Measurements from ENCODE around the gene SLC44A2. TPM values are rescaled to one million over a fixed set of nuclear protein-coding genes. Genes with fewer than 3 reads are reported as not detected.

The SLC44A2 gene
- total and polyA plus RNA-seq, 2 of the 13 experiments (the other 11 are each of a cell fraction or from before 2014, with no cell fraction given): 2.4 to 5.6 TPM

DNA sequence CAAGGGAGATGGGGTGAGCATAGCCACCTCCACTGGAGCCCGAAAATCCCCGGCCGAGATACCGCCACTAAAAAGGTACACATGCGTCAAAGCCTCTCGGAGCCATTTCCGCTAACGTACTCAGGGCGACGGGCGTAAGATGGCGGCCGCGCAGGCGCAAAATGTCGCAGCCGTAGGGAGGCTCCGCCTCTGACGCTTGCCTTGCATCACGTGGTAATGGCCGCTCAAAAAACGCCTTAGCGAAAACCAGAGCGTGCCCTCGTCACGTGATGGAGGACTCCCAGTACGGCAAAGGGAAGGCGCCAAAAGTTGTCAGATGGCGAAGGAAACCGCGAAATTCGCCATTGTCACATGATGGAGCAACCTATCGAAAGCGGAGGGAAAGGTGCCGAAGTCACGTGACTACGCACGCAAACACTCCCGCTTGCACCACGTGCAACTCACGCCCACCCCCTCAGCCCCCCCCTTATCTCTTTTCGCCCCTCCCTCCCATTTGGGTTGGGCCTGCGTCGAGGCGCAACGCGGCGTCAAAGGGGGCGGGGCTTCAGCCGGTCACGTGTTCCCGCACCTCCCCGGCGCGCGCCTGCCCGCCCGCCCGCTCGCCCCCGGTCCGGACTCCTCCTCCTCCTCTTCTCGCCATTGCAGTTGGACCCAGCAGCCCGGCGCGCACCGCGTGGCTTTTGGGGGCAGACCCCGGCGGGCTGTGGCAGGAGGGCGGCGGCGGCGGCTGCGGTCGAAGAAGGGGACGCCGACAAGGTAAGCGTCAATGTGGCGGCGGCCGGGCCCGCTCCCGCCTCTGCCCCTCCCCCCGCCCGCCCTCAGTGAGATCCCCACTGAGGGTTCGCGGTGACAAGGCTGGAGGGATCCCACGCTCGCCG is 28.6 kb downstream of the SLC44A2 start, which contains the start of gene ILF3 (continued):
- TF ChIP-seq, protein P1, sequence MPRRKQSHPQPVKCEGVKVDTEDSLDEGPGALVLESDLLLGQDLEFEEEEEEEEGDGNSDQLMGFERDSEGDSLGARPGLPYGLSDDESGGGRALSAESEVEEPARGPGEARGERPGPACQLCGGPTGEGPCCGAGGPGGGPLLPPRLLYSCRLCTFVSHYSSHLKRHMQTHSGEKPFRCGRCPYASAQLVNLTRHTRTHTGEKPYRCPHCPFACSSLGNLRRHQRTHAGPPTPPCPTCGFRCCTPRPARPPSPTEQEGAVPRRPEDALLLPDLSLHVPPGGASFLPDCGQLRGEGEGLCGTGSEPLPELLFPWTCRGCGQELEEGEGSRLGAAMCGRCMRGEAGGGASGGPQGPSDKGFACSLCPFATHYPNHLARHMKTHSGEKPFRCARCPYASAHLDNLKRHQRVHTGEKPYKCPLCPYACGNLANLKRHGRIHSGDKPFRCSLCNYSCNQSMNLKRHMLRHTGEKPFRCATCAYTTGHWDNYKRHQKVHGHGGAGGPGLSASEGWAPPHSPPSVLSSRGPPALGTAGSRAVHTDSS (CRISPR knock-in tag; conservative IDR thresholded peaks at IDR 0.05): no peak
- TF ChIP-seq, protein P2, sequence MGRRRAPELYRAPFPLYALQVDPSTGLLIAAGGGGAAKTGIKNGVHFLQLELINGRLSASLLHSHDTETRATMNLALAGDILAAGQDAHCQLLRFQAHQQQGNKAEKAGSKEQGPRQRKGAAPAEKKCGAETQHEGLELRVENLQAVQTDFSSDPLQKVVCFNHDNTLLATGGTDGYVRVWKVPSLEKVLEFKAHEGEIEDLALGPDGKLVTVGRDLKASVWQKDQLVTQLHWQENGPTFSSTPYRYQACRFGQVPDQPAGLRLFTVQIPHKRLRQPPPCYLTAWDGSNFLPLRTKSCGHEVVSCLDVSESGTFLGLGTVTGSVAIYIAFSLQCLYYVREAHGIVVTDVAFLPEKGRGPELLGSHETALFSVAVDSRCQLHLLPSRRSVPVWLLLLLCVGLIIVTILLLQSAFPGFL (CRISPR knock-in tag; IDR thresholded peaks at IDR 0.05): no peak
- TF ChIP-seq ARNT (IDR thresholded peaks at IDR 0.05): no peak
- no peak for TF ChIP-seq RFX1 (IDR thresholded peaks at IDR 0.05)
- peak; percentile 89 for TF ChIP-seq MIXL1 (CRISPR knock-in tag; IDR thresholded peaks at IDR 0.05)
- TF ChIP-seq MAZ (IDR thresholded peaks at IDR 0.05; ENCODE audit: borderline replicate concordance, low read depth, low read length): peak; percentile 81; the same call in 1 of the 2 replicates
- TF ChIP-seq MAZ (CRISPR knock-in tag; IDR thresholded peaks at IDR 0.05; ENCODE audit: low read depth): peak; percentile 84
- TF ChIP-seq SRF (IDR thresholded peaks at IDR 0.05; ENCODE audit: low read depth, low read length): 0 out of 2 replicates have a peak, but pooled peaks have one; percentile 43
- TF ChIP-seq, protein P3, sequence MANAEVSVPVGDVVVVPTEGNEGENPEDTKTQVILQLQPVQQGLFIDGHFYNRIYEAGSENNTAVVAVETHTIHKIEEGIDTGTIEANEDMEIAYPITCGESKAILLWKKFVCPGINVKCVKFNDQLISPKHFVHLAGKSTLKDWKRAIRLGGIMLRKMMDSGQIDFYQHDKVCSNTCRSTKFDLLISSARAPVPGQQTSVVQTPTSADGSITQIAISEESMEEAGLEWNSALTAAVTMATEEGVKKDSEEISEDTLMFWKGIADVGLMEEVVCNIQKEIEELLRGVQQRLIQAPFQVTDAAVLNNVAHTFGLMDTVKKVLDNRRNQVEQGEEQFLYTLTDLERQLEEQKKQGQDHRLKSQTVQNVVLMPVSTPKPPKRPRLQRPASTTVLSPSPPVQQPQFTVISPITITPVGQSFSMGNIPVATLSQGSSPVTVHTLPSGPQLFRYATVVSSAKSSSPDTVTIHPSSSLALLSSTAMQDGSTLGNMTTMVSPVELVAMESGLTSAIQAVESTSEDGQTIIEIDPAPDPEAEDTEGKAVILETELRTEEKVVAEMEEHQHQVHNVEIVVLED (CRISPR knock-in tag; IDR thresholded peaks at IDR 0.05; ENCODE audit: borderline replicate concordance): peak; percentile 99
- TF ChIP-seq, protein P4, sequence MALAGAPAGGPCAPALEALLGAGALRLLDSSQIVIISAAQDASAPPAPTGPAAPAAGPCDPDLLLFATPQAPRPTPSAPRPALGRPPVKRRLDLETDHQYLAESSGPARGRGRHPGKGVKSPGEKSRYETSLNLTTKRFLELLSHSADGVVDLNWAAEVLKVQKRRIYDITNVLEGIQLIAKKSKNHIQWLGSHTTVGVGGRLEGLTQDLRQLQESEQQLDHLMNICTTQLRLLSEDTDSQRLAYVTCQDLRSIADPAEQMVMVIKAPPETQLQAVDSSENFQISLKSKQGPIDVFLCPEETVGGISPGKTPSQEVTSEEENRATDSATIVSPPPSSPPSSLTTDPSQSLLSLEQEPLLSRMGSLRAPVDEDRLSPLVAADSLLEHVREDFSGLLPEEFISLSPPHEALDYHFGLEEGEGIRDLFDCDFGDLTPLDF (CRISPR knock-in tag; IDR thresholded peaks at IDR 0.05): peak; percentile 94
- TF ChIP-seq NFATC3 (CRISPR knock-in tag; IDR thresholded peaks at IDR 0.05): 0 out of 2 replicates have a peak, but pooled peaks have one; percentile 61
- TF ChIP-seq, protein P5, sequence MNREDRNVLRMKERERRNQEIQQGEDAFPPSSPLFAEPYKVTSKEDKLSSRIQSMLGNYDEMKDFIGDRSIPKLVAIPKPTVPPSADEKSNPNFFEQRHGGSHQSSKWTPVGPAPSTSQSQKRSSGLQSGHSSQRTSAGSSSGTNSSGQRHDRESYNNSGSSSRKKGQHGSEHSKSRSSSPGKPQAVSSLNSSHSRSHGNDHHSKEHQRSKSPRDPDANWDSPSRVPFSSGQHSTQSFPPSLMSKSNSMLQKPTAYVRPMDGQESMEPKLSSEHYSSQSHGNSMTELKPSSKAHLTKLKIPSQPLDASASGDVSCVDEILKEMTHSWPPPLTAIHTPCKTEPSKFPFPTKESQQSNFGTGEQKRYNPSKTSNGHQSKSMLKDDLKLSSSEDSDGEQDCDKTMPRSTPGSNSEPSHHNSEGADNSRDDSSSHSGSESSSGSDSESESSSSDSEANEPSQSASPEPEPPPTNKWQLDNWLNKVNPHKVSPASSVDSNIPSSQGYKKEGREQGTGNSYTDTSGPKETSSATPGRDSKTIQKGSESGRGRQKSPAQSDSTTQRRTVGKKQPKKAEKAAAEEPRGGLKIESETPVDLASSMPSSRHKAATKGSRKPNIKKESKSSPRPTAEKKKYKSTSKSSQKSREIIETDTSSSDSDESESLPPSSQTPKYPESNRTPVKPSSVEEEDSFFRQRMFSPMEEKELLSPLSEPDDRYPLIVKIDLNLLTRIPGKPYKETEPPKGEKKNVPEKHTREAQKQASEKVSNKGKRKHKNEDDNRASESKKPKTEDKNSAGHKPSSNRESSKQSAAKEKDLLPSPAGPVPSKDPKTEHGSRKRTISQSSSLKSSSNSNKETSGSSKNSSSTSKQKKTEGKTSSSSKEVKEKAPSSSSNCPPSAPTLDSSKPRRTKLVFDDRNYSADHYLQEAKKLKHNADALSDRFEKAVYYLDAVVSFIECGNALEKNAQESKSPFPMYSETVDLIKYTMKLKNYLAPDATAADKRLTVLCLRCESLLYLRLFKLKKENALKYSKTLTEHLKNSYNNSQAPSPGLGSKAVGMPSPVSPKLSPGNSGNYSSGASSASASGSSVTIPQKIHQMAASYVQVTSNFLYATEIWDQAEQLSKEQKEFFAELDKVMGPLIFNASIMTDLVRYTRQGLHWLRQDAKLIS (CRISPR knock-in tag; IDR thresholded peaks at IDR 0.05): no peak
- TF ChIP-seq TARDBP (CRISPR knock-in tag; IDR thresholded peaks at IDR 0.05): peak; percentile 95
- no peak; the same call in 1 of the 2 replicates for TF ChIP-seq KDM5B (CRISPR knock-in tag; IDR thresholded peaks at IDR 0.05; ENCODE audit: borderline replicate concordance)
- TF ChIP-seq, protein P6, sequence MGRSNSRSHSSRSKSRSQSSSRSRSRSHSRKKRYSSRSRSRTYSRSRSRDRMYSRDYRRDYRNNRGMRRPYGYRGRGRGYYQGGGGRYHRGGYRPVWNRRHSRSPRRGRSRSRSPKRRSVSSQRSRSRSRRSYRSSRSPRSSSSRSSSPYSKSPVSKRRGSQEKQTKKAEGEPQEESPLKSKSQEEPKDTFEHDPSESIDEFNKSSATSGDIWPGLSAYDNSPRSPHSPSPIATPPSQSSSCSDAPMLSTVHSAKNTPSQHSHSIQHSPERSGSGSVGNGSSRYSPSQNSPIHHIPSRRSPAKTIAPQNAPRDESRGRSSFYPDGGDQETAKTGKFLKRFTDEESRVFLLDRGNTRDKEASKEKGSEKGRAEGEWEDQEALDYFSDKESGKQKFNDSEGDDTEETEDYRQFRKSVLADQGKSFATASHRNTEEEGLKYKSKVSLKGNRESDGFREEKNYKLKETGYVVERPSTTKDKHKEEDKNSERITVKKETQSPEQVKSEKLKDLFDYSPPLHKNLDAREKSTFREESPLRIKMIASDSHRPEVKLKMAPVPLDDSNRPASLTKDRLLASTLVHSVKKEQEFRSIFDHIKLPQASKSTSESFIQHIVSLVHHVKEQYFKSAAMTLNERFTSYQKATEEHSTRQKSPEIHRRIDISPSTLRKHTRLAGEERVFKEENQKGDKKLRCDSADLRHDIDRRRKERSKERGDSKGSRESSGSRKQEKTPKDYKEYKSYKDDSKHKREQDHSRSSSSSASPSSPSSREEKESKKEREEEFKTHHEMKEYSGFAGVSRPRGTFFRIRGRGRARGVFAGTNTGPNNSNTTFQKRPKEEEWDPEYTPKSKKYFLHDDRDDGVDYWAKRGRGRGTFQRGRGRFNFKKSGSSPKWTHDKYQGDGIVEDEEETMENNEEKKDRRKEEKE (IDR thresholded peaks at IDR 0.05): no peak
- peak; percentile 90; the same call in 1 of the 2 replicates for TF ChIP-seq ZNF792 (CRISPR knock-in tag; IDR thresholded peaks at IDR 0.05)

All from HepG2 (cell line).